Measurements from ENCODE around the gene ATP6V1E1.

DNA sequence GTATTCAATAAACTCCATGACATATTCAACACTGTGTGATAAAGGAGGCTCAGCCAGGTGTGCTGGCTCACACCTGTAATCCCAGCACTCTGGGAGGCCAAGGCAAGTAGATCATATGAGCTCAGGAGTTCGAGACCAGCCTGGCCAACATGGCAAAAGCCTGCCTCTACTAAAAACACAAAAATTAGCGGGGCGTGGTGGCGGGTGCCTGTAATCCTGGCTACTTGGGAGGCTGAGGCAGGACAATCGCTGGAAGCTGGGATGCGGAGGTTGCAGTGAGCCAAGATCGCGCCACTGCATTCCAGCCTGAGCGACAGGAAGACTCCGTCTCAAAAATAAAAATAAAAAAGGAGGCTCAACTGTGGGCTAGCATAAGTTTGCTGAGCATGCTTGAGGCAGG is 69.4 kb downstream of the ATP6V1E1 start:
- TF ChIP-seq SUZ12 (IDR thresholded peaks at IDR 0.05; ENCODE audit: extremely low read depth, insufficient read depth, insufficient read length) (no peak), YY1 (IDR thresholded peaks at IDR 0.05; ENCODE audit: insufficient read depth, insufficient read length) (no peak), ZNF274 (IDR thresholded peaks at IDR 0.05; ENCODE audit: low read depth, low read length) (no peak)
